ENCODE measurements around the gene KAT7. TPM values are rescaled to one million over a fixed set of nuclear protein-coding genes. Genes with fewer than 3 reads are reported as not detected.

Gene KAT7
- total RNA-seq, 1 donor from 2014 or later = 30.5 TPM

GRCh38 chr17:49880291-49881053, 92.0 kb downstream of the KAT7 start:
- Histone ChIP-seq H3K27me3 (ENCODE audit: control insufficient read depth, insufficient read depth, low read length) (peaks cover 41% of the 10 kb centered on the region), H3K4me3 (ENCODE audit: low read depth, low read length) (no peak overlapping the region), H3K36me3 (ENCODE audit: control insufficient read depth, insufficient read depth, low read length) (no peaks in the 10 kb centered on the region)
- no peak for DNase-seq (ENCODE audit: low read depth)
- TF ChIP-seq, protein P1, sequence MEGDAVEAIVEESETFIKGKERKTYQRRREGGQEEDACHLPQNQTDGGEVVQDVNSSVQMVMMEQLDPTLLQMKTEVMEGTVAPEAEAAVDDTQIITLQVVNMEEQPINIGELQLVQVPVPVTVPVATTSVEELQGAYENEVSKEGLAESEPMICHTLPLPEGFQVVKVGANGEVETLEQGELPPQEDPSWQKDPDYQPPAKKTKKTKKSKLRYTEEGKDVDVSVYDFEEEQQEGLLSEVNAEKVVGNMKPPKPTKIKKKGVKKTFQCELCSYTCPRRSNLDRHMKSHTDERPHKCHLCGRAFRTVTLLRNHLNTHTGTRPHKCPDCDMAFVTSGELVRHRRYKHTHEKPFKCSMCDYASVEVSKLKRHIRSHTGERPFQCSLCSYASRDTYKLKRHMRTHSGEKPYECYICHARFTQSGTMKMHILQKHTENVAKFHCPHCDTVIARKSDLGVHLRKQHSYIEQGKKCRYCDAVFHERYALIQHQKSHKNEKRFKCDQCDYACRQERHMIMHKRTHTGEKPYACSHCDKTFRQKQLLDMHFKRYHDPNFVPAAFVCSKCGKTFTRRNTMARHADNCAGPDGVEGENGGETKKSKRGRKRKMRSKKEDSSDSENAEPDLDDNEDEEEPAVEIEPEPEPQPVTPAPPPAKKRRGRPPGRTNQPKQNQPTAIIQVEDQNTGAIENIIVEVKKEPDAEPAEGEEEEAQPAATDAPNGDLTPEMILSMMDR (IDR thresholded peaks at IDR 0.05; ENCODE audit: insufficient read depth, low read length, poor library complexity, severe bottlenecking) = peak; percentile 96

- peaks cover 42% of the 10 kb centered on the region for H3K27me3 ChIP-seq (ENCODE audit: control insufficient read depth, insufficient read depth, low read length)
- TF ChIP-seq, protein P1 (IDR thresholded peaks at IDR 0.05; ENCODE audit: insufficient read depth, low read length, poor library complexity, severe bottlenecking) = no peak
- no peak overlapping the region for H3K4me3 ChIP-seq (ENCODE audit: low read depth, low read length)
- DNase-seq (ENCODE audit: low read depth) = no peak
- no peaks in the 10 kb centered on the region for H3K36me3 ChIP-seq (ENCODE audit: control insufficient read depth, insufficient read depth, low read length)
These were observed 92.5 kb downstream of the KAT7 start for GRCh38 chr17:49881054-49881402.

DNA sequence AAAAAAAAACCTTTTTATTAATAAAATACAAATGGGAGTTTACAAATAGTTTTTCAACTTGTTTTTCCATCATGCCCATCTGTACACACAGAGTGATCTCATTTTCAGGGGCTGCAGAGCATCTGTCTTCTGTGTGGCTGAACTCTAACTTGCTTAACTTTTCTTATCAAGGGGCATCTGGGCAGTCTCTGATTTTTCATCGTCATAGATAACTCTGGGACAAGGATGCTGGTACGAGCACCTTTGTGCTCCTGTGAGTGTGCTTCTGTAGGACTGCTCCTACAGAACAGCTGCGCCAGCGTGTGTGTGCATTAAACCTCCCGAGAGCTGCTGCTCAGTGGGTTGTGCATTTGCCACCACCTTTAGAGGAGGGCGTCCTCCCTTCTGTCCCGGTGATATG, 94.0 kb downstream of the KAT7 start:
- TF ChIP-seq, protein P1 (IDR thresholded peaks at IDR 0.05; ENCODE audit: insufficient read depth, low read length, poor library complexity, severe bottlenecking) = no peak
- H3K4me3 ChIP-seq (ENCODE audit: low read depth, low read length) = no peak overlapping the region
- DNase-seq (ENCODE audit: low read depth) = no peak
- peaks cover 48% of the 10 kb centered on the region for H3K27me3 ChIP-seq (ENCODE audit: control insufficient read depth, insufficient read depth, low read length)
- no peaks in the 10 kb centered on the region for H3K36me3 ChIP-seq (ENCODE audit: control insufficient read depth, insufficient read depth, low read length)

Other genes starting within 250 kb of the KAT7 start
- gene NXPH3, start 212.8 kb upstream of the KAT7 start, total RNA-seq = not detected in 2 replicates
- gene SPOP, start 110.6 kb upstream of the KAT7 start, total RNA-seq = 43.1 and 43.6 TPM in 2 replicates
- 116 and 122 TPM in 2 replicates for gene SLC35B1, start 80.7 kb upstream of the KAT7 start, total RNA-seq
- gene FAM117A, start 24.6 kb upstream of the KAT7 start, total RNA-seq = 10.5 and 12.3 TPM in 2 replicates
- gene TAC4, start 59.4 kb downstream of the KAT7 start, total RNA-seq = not detected in 2 replicates
- 0.21 and 0.50 TPM in 2 replicates for gene DLX4, start 180.5 kb downstream of the KAT7 start, total RNA-seq
- gene DLX3, start 206.5 kb downstream of the KAT7 start, total RNA-seq = 0.04 and 0.55 TPM in 2 replicates

Data from kidney epithelial cell (primary cell).